Testis (tissue), 2 donors: ENCODE results near the gene SLC11A2.

Experiments used
- CTCF ChIP-seq, 3 experiments: fragments of 450-650 bp in 2 of 3; fragments of 200-600 bp in 1 of 3; sonication (generic) in 1 of 3; IDR thresholded peaks; one replicate each; pipeline ENCODE4 v1.5.1; 2016 to 2019; ENCODE audit warnings: antibody characterized with exemption in 3 of 3, mild to moderate bottlenecking in 2 of 3, moderate library complexity in 1 of 3
- POLR2A ChIP-seq: fragments of 450-650 bp; IDR thresholded peaks from one replicate; pipeline ENCODE4 v1.6.1; 2017; ENCODE audit warnings: antibody characterized with exemption, mild to moderate bottlenecking, moderate library complexity

DNA sequence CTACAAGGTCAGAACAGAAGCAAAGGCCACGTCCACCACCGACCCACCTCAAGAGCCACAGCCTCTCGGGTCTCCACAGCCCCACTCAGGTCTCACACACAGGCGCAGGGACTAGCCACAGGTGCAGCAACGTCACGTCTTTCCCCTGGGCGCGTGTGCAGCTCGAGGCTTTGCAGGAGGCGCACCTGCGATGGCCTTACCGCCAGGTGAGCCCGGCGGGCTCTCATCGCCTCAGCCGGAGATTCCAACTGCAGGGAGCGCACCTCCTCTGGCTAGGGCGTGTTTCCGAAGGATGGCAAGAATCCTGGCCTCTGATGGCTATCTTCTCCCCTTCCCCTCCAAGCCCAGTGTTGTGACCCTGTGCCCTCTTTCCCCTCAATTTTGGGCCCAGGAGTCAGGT lies 73.7 kb downstream of the SLC11A2 start, which contains the start of gene HIGD1C:
- TF ChIP-seq CTCF (IDR thresholded peaks at IDR 0.05) (no peak), POLR2A (no peak)
